Tibial artery (tissue), 4 donors: ENCODE results near the gene CT55.
"Not testable (repeated sequence)": the region's sequence is repeated elsewhere in the genome, so short reads cannot be mapped to it uniquely, and the experiment has no call there.

Experiments used
- DNase-seq, 2 donors: peaks; one replicate each; pipeline ENCODE4 v3.0.0-alpha.2; 2019
- H3K27ac ChIP-seq, 2 donors: fragments of 200-600 bp; sonication (generic) in 1 of 2; 1 replicate in 1 of 2; 2 replicates in 1 of 2; pipeline ENCODE4 v1.5.1; 2018 to 2019; ENCODE audit warnings: mild to moderate bottlenecking in 1 of 2
- H3K27me3 ChIP-seq, 2 donors: fragments of 200-600 bp; sonication (generic) in 1 of 2; one replicate each; pipeline versions ENCODE4 v1.5.1 to v1.6.0; 2016 to 2019
- H3K36me3 ChIP-seq, 3 donors: fragments of 200-600 bp; sonication (generic) in 2 of 3; one replicate each; pipeline ENCODE4 v1.5.1; 2016 to 2019; ENCODE audit warnings: mild to moderate bottlenecking in 2 of 3
- H3K4me1 ChIP-seq, 4 donors: fragments of 200-600 bp; sonication (generic) in 2 of 4; 1 replicate in 3 of 4; 2 replicates in 1 of 4; pipeline ENCODE4 v1.5.1; 2016 to 2019
- H3K4me3 ChIP-seq, 2 donors: fragments of 200-600 bp; sonication (generic) in 1 of 2; 1 replicate in 1 of 2; 2 replicates in 1 of 2; pipeline ENCODE4 v1.5.1; 2018 to 2019; ENCODE audit warnings: mild to moderate bottlenecking in 2 of 2
- H3K9me3 ChIP-seq, 3 donors: fragments of 200-600 bp; sonication (generic) in 1 of 3; one replicate each; pipeline ENCODE4 v1.5.1; 2016 to 2019
- intact Hi-C: fragments of 100-400 bp; cut with DNase I; formaldehyde crosslinking; loops from one replicate; pipeline ENCODE4 v1.15.0; 2023; ENCODE audit warnings: low total_unique reads
- TF ChIP-seq, protein P1 (sequence below), 2 experiments: fragments of 200-600 bp in 1 of 2; fragments of 450-650 bp in 1 of 2; IDR thresholded peaks; one replicate each; pipeline ENCODE4 v1.5.1; 2017 to 2019; ENCODE audit warnings: antibody characterized with exemption in 2 of 2, mild to moderate bottlenecking in 1 of 2, moderate library complexity in 1 of 2

Gene CT55, protein sequence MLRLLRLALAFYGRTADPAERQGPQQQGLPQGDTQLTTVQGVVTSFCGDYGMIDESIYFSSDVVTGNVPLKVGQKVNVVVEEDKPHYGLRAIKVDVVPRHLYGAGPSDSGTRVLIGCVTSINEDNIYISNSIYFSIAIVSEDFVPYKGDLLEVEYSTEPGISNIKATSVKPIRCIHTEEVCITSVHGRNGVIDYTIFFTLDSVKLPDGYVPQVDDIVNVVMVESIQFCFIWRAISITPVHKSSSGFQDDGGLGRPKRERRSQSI

DNA sequence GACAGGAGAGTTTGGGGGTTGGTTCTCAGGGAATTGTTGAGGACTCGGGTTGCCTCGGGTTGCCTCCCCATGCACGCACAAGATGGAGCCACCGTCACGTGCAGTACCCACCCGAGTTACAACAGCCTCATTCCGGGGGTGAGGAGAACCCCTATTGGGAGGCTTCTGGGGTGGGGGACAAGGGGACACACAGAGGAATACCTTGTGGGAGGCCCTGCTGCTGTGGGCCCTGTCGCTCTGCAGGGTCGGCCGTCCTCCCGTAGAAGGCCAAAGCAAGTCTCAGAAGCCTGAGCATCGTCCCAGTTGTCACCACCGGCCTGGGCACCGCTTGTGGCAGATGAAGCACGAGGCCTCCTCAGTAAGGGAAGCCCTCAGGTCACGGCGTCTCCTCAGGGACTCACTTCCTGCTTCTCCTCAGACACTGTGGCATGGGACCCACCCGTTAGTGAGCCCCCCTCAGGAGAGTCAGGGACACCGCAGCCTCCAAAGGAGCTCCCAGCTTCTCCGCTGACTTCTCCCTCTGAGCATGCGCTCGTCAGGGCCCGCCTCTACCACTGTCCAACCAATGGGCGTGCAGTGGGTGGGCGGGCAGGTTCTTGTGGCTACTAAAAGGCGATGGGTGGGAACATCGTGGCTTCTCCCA, at the start of gene CT55:
CT55 (minus strand) TSS at position 522 of the 643 bp plus-strand sequence; CDS start at position 295, 227 bp downstream.
- Histone ChIP-seq H3K27me3 (no peaks in the 10 kb centered on the region), H3K27ac (no peak within 1 kb of the TSS), H3K4me1 (no peaks in the 10 kb centered on the region), H3K4me3 (no peak within 1 kb of the TSS), H3K9me3 (no peaks in the 10 kb centered on the region), H3K36me3 (no peaks in the 10 kb centered on the region)
- TF ChIP-seq, protein P1, sequence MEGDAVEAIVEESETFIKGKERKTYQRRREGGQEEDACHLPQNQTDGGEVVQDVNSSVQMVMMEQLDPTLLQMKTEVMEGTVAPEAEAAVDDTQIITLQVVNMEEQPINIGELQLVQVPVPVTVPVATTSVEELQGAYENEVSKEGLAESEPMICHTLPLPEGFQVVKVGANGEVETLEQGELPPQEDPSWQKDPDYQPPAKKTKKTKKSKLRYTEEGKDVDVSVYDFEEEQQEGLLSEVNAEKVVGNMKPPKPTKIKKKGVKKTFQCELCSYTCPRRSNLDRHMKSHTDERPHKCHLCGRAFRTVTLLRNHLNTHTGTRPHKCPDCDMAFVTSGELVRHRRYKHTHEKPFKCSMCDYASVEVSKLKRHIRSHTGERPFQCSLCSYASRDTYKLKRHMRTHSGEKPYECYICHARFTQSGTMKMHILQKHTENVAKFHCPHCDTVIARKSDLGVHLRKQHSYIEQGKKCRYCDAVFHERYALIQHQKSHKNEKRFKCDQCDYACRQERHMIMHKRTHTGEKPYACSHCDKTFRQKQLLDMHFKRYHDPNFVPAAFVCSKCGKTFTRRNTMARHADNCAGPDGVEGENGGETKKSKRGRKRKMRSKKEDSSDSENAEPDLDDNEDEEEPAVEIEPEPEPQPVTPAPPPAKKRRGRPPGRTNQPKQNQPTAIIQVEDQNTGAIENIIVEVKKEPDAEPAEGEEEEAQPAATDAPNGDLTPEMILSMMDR (IDR thresholded peaks at IDR 0.05): no peak
- no peak for DNase-seq
- intact Hi-C loops: no loop called here

- Histone ChIP-seq H3K4me1 (no peaks in the 10 kb centered on the region), H3K27ac (no peak overlapping the region), H3K9me3 (no peaks in the 10 kb centered on the region), H3K27me3 (no peaks in the 10 kb centered on the region), H3K4me3 (no peak overlapping the region), H3K36me3 (no peaks in the 10 kb centered on the region)
- intact Hi-C loops: no loop called here
- no peak for DNase-seq
- TF ChIP-seq, protein P1 (IDR thresholded peaks at IDR 0.05): no peak
Observed at GRCh38 chrX:135213200-135213844, 42.1 kb upstream of the CT55 start.

GRCh38 chrX:135206427-135206826, 35.2 kb upstream of the CT55 start:
- H3K27ac ChIP-seq, intact Hi-C loops, H3K36me3 ChIP-seq, H3K4me1 ChIP-seq, DNase-seq, H3K9me3 ChIP-seq, H3K27me3 ChIP-seq, H3K4me3 ChIP-seq: not testable (repeated sequence)
- TF ChIP-seq, protein P1 (IDR thresholded peaks at IDR 0.05): peak in 1 of 2 experiments; percentile 15

DNA sequence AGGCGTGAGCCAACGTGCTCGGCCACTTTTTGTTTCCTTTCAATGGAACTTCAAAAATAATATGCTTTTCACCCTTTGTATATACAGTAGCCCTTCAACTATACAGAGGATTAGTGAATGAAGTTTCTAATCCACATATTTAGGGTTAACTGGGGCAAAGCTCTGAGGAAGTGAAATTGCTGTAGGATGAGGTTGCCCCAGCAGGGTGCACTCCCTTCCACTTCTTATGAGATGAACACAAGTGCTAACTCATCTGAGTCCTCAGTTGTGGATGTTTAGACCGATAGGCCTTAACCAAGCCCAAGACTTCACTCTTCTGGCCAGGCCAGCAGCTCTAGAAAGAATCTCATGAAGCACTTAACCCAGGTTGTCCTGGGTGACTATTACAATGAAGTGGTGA, 29.1 kb upstream of the CT55 start:
- H3K4me3 ChIP-seq: no peak overlapping the region
- DNase-seq: no peak
- peaks cover 0 to 5% (median 0%) of the 10 kb centered on the region in 3 donors for H3K9me3 ChIP-seq
- intact Hi-C loops: no loop called here
- H3K27me3 ChIP-seq: no peaks in the 10 kb centered on the region
- TF ChIP-seq, protein P1 (IDR thresholded peaks at IDR 0.05): no peak
- no peaks in the 10 kb centered on the region for H3K4me1 ChIP-seq
- no peaks in the 10 kb centered on the region for H3K36me3 ChIP-seq
- H3K27ac ChIP-seq: no peak overlapping the region

- no peak overlapping the region for H3K27ac ChIP-seq
- intact Hi-C loops: no loop called here
- no peaks in the 10 kb centered on the region for H3K36me3 ChIP-seq
Observed at GRCh38 chrX:135194684-135195083, 23.5 kb upstream of the CT55 start.

More at GRCh38 chrX:135194684-135195083, 23.5 kb upstream of the CT55 start:
- H3K9me3 ChIP-seq: no peaks in the 10 kb centered on the region
- no peaks in the 10 kb centered on the region for H3K4me1 ChIP-seq
- DNase-seq: no peak
- H3K27me3 ChIP-seq: no peaks in the 10 kb centered on the region
- no peak overlapping the region for H3K4me3 ChIP-seq
- TF ChIP-seq, protein P1 (IDR thresholded peaks at IDR 0.05): no peak
